Neuron (in vitro differentiated cells): ENCODE results near the gene HSD17B8.

Source experiments
- H2AFZ ChIP-seq: one replicate; pipeline ENCODE4 v1.6.1; 2013; ENCODE audit warnings: low read depth, mild to moderate bottlenecking, inconsistent platforms, low read length, moderate library complexity
- H3K27me3 ChIP-seq: one replicate; pipeline ENCODE4 v1.6.1; 2013; ENCODE audit warnings: low read length; ENCODE audit not compliant: insufficient read depth
- H3K36me3 ChIP-seq: one replicate; pipeline ENCODE4 v1.6.1; 2013; ENCODE audit warnings: low read length; ENCODE audit not compliant: insufficient read depth
- H3K4me1 ChIP-seq: one replicate; pipeline ENCODE4 v1.6.1; 2013; ENCODE audit warnings: low read length; ENCODE audit not compliant: insufficient read depth
- H3K4me3 ChIP-seq: 2 replicates; pipeline ENCODE4 v1.5.1; 2013; ENCODE audit warnings: mild to moderate bottlenecking, low read length, moderate library complexity
- H3K9me3 ChIP-seq: one replicate; pipeline ENCODE4 v1.6.1; 2013; ENCODE audit warnings: low read length

Gene HSD17B8

DNA sequence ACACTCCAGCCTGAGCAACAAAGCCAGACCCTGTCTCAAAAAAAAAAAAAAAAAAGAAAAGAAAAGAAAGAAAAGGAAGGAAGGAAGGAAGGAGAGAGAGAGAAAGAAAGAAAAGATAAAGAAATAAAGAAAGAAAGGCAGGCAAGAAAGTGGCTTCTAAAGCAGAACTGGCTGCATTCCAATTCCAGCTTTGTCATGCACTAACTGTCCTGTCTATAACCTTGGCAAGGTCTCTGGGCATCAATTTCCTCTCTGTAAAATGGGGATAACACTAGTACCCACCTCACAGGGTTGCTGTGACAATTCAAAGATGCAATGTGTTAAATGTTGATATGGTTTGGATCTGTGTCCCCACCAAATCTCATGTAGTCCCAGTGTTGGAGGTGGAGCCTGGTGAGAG is 31.9 kb downstream of the HSD17B8 start:
- Histone ChIP-seq H3K4me1 (no peaks in the 10 kb centered on the region), H3K4me3 (no peak overlapping the region), H3K9me3 (no peaks in the 10 kb centered on the region), H3K27me3 (peaks cover 5% of the 10 kb centered on the region), H3K36me3 (no peaks in the 10 kb centered on the region), H2AFZ (no peak overlapping the region)

- Histone ChIP-seq H3K27me3 (peaks cover 5% of the 10 kb centered on the region), H3K4me3 (no peak overlapping the region), H3K9me3 (no peaks in the 10 kb centered on the region), H2AFZ (no peak overlapping the region), H3K4me1 (no peaks in the 10 kb centered on the region), H3K36me3 (no peaks in the 10 kb centered on the region)
Measured at GRCh38 chr6:33236852-33237251, 32.4 kb downstream of the HSD17B8 start.

GRCh38 chr6:33237741-33238140 is 33.3 kb downstream of the HSD17B8 start:
- Histone ChIP-seq H3K27me3 (peaks cover 5% of the 10 kb centered on the region), H3K36me3 (no peaks in the 10 kb centered on the region), H2AFZ (no peak overlapping the region), H3K4me1 (no peaks in the 10 kb centered on the region), H3K4me3 (no peak overlapping the region), H3K9me3 (no peaks in the 10 kb centered on the region)

DNA sequence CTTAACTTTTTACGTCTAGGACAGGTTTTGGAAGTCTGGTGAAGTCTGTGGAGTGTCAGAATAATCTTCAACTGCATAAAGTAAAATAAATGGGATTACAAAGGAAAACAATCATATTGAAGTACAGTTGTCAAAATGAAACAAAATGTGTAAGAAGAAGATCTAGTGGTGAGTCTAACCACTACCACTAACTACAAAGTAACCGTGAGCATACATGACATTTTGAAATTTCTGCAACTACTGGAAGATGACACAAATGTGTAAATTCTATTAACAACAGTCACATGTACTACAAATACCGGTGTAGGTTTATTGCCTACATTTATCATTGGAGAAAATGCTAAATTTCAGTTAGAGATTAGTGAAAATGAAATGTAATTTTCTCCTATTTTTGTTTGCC is 37.5 kb downstream of the HSD17B8 start:
- H3K27me3 ChIP-seq, result no peaks in the 10 kb centered on the region
- H2AFZ ChIP-seq, result no peak overlapping the region
- H3K4me3 ChIP-seq, result no peak overlapping the region
- H3K4me1 ChIP-seq, result no peaks in the 10 kb centered on the region
- H3K9me3 ChIP-seq, result no peaks in the 10 kb centered on the region
- H3K36me3 ChIP-seq, result no peaks in the 10 kb centered on the region

DNA sequence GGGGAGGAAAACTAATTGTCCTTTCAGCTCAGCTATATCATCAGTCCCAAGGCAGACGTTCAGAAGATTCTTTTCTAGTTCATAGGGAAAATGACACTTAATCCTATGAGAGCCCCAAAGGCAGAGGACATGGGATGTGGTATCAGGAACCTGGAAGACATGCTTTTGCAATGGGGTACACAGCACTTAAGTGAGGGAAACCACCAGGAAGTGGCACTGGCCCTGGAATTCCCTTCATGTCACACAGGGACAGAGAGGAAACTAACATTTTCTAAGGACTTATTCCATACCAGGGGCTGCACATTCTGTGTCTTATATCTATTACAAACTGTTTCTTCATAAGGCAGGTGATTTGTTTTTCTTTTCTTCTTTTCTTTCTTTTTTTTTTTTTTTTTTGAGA is 39.0 kb downstream of the HSD17B8 start:
- Histone ChIP-seq H2AFZ (no peak overlapping the region), H3K4me3 (no peak overlapping the region), H3K4me1 (peaks cover 8% of the 10 kb centered on the region), H3K36me3 (no peaks in the 10 kb centered on the region), H3K27me3 (no peaks in the 10 kb centered on the region), H3K9me3 (no peaks in the 10 kb centered on the region)

DNA sequence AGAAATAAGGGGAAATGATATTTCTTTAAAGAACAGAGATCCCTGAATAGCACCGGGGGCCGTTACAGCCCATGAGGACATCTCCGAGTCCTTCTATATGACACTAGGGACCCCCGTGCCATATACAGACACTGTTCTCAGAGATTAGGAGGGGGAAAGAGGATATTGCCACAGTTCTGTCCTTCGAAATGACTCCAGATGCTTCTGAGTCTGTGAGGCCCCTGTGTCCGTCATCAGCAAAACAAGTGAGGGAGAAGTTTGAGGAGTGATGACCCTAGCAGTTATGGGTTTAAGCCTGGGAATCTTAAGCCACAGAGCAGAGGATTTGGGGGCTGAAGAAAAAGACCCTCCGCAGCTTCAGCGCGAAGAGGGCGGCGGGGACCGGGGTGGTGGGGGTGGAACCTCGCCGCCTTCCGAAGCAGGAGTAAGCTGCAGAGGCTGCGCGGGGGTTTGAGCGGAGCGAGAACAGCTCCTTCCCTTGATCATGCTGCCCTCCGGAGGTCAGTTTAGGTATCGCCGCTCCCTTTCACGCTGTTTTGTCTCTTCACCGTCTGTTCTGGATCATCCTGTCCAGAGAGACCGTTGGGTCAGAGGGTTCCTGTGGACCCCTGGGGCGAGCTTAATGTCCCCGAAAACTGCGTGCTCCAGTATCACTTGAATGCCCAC is 43.7 kb downstream of the HSD17B8 start:
- Histone ChIP-seq H3K9me3 (no peaks in the 10 kb centered on the region), H2AFZ (peak overlapping the region; percentile 94), H3K27me3 (no peaks in the 10 kb centered on the region), H3K4me3 (peak overlapping the region; percentile 74), H3K36me3 (peaks cover 13% of the 10 kb centered on the region), H3K4me1 (peaks cover 23% of the 10 kb centered on the region)

GRCh38 chr6:33248643-33248931 is 44.1 kb downstream of the HSD17B8 start:
- peaks cover 13% of the 10 kb centered on the region for H3K36me3 ChIP-seq
- peaks cover 23% of the 10 kb centered on the region for H3K4me1 ChIP-seq
- peak overlapping the region; percentile 94 for H2AFZ ChIP-seq
- no peaks in the 10 kb centered on the region for H3K27me3 ChIP-seq
- H3K9me3 ChIP-seq, result no peaks in the 10 kb centered on the region
- H3K4me3 ChIP-seq, result peak overlapping the region; percentile 74

GRCh38 chr6:33248932-33249731 is 44.7 kb downstream of the HSD17B8 start:
- H3K4me1 ChIP-seq, result peaks cover 23% of the 10 kb centered on the region
- no peaks in the 10 kb centered on the region for H3K27me3 ChIP-seq
- H2AFZ ChIP-seq, result peak overlapping the region; percentile 94
- H3K4me3 ChIP-seq, result peak overlapping the region; percentile 74
- H3K36me3 ChIP-seq, result peaks cover 13% of the 10 kb centered on the region
- H3K9me3 ChIP-seq, result no peaks in the 10 kb centered on the region

DNA sequence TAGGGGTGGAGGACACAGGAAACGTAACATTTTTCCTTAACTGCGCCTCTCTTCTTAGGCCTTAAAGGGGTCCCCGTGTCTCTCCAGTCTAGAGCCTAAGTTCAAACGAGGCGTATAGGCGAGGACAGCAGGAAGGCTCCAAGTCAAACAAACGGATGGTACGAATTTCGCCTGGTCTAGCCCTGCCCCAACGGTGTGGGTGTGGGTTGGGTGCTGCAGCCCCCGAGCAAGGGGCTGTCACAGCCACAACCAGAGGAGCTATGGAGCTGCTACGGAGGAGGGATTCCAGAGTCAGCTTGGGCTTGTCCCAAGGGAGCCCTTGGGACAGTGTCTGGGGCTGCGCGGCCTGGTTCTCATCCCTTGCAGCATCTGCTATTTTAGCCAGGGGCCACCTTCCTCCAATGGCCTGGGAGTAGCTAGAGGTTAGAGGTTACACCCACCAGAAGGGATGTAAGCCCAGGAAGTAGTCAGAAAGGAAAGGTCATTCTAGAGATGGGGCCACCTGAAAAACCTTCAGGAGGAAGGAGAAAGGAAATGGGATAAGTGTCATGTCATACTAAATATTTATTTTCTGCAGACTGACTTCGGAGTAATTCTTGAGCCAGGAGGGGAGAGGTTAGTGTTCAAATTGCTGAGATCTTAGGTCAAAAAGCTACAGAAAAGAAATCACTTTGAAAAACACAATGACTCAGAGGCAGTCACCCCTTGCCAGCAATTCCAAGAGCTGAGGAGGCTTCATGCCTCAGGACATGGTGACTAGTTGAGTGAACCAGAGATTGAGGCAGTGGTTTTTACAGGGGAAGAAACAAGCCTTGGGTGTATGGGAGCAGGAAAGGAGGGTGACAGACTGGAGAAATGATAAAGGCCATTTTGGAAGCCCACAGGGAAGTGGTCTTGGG is 45.5 kb downstream of the HSD17B8 start:
- Histone ChIP-seq H3K4me3 (peak overlapping the region; percentile 74), H3K4me1 (peaks cover 23% of the 10 kb centered on the region), H3K27me3 (no peaks in the 10 kb centered on the region), H3K9me3 (no peaks in the 10 kb centered on the region), H2AFZ (no peak overlapping the region), H3K36me3 (peaks cover 13% of the 10 kb centered on the region)

DNA sequence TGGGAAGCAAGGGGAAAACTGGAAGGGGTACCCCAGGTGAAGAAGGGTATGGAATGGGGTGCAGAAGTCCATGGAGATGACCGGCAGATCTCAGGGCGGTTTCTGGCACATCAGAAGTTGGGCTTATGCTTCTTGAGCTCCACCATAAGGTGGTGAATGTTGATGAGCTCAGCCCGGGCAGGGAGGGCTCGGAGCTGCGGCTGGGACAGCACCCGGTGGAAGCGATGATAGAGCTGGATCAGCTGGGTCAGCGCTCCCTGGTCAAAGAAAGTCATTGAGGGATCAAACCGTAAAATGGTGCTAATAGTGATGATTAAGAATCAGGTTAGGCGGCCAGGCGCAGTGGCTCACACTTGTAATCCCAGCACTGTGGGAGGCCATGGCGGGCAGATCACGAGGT is 46.3 kb downstream of the HSD17B8 start:
- H3K27me3 ChIP-seq, result no peaks in the 10 kb centered on the region
- H2AFZ ChIP-seq, result no peak overlapping the region
- H3K36me3 ChIP-seq, result peaks cover 16% of the 10 kb centered on the region
- no peaks in the 10 kb centered on the region for H3K9me3 ChIP-seq
- peaks cover 23% of the 10 kb centered on the region for H3K4me1 ChIP-seq
- H3K4me3 ChIP-seq, result no peak overlapping the region

GRCh38 chr6:33251395-33252012 is 47.0 kb downstream of the HSD17B8 start:
- H3K4me1 ChIP-seq, result peaks cover 23% of the 10 kb centered on the region
- no peak overlapping the region for H2AFZ ChIP-seq
- H3K27me3 ChIP-seq, result no peaks in the 10 kb centered on the region
- H3K4me3 ChIP-seq, result no peak overlapping the region
- peaks cover 19% of the 10 kb centered on the region for H3K36me3 ChIP-seq
- no peaks in the 10 kb centered on the region for H3K9me3 ChIP-seq

GRCh38 chr6:33252759-33253158 is 48.3 kb downstream of the HSD17B8 start:
- Histone ChIP-seq H2AFZ (no peak overlapping the region), H3K4me3 (no peak overlapping the region)

DNA sequence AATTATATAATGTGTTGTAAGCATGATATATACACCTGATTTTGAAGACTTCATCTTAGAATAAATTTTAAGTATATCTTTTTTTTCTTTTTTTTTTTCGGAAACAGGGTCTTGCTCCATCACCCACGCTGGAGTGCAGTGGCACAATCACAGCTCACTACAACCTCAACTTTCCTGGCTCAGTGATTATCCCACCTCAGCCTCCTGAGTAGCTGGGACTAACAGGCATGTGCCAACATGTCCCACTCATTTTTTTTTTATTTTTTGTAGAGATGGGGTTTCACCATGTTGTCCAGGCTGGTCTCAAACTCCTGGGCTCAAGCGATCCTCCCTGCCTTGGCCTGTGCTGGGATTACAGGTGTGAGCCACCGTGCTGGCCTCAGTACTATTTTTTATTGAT is 50.1 kb downstream of the HSD17B8 start:
- Histone ChIP-seq H3K27me3 (no peaks in the 10 kb centered on the region), H3K36me3 (peaks cover 32% of the 10 kb centered on the region), H3K4me3 (no peak overlapping the region), H2AFZ (no peak overlapping the region), H3K9me3 (peaks cover 6% of the 10 kb centered on the region), H3K4me1 (peaks cover 8% of the 10 kb centered on the region)

More at GRCh38 chr6:33252759-33253158, 48.3 kb downstream of the HSD17B8 start:
- H3K27me3 ChIP-seq, result no peaks in the 10 kb centered on the region
- H3K9me3 ChIP-seq, result peaks cover 5% of the 10 kb centered on the region
- H3K4me1 ChIP-seq, result peaks cover 21% of the 10 kb centered on the region
- peaks cover 23% of the 10 kb centered on the region for H3K36me3 ChIP-seq
